GM21619 (cell line): ENCODE measurements around the gene MCTP2.
"Not testable (repeated sequence)": the region's sequence is repeated elsewhere in the genome, so short reads cannot be mapped to it uniquely, and the experiment has no call there.

ENCODE experiments used
- ATAC-seq: cut with Tn5 transposase; IDR thresholded peaks from one replicate; pipeline ENCODE4 v1.9.1; 2021; ENCODE audit not compliant: unreplicated experiment

The MCTP2 gene

GRCh38 chr15:94234300-94234699 is 2.9 kb downstream of the MCTP2 start:
- no peak for ATAC-seq

GRCh38 chr15:94235041-94235440 is 3.7 kb downstream of the MCTP2 start:
- ATAC-seq, result no peak

DNA sequence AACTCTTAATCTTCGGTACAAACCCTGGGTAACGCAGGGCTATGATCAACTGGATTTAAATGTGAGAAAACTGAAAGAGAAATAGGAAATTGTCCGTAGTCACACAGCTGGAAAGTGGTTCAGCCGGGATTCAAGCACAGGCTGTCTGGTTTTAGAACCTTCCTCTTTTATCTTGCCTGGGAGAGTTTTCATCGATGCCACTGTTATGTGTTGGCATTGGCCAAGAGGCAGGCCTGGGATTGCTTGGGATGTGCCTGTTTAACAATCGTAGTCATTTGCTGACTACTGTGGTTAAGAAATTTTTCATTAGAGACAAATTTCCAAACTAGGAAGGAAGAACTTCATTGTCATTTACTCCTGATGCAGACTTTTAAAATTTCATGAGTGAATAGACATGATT is 4.3 kb downstream of the MCTP2 start:
- ATAC-seq, result no peak

- no peak for ATAC-seq
Observed at GRCh38 chr15:94236608-94237007, 5.2 kb downstream of the MCTP2 start.

DNA sequence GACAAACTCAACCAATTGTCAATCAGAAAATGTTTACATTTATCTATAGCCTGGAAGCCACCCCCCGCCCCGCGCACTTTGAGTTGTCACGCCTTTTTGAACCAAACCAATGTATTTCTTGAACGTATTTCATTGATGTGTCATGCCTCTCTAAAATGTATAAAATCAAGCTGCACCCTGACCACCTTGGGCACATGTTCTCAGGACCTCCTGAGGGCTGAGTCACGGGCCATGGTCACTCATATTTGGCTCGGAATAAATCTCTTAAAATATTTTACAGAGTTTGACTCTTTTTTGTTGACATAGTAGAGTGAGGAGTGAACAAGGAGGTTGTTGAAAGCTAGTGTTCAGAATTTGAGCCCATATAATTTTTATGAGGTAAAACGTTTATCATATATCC is 6.5 kb downstream of the MCTP2 start:
- ATAC-seq, result no peak

DNA sequence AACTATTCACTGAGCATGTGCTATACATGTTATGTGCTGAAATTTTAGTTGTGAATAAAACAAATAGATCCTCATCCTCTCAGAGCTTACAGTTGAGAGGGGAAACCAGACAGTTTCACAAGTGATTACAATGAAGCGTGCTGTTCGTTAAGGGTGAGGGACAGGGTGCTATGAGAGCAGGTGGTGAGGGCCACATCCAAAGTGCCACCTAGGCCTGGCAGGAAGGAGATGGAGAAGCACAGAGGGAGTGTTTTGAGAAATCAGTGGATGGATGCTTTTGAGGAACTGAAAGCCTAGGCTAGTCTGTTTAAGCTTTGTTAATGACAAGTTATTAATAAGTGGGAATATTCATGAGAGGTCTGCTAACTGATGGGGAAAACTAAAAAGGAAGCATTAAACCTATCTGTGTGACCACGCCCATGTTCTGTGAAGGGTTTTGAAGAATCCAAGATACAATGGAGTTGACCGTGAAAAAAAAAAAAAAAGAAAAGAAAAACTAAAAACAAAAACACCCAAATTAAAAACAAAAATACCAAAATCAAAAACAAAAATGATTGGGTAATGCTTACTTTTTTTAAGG is 7.3 kb downstream of the MCTP2 start:
- ATAC-seq, result peak; percentile 66

DNA sequence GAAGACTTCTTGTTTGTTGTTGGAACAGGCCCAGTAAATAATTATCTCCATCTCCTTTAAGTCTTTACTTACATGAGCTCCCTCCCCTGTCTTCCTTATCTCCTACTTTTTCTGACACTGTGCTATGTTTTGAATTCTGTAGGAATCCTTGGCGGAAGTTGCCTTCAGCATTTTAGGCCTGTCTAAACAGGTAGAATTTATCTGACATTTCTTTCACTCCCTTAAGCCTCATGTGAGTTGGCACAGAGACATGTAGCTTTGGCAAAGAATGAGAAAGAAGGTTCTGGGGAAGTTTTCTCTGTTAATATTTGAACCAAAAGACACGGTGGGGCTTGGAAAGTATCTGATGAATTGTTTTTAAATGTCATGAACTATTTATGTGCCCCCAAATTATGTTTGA is 8.1 kb downstream of the MCTP2 start:
- ATAC-seq, result no peak

DNA sequence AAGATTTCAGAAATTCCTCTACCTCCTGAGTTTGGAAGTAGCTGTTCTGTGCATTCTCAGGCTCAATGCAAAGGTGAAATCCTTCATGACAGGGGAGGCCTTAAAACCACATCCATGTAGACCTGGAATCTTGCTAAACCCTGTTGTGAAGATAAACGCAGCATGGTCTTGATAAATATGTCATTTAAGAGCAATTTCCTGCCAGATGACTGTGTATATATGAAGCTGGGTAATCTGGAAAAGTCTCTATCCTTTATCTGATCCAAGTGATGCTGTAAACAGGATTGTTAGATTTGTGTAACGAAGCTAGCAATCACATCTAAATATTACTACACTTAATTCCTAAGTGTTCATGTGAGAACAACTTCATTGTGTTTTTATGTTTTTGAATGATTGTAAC is 9.1 kb downstream of the MCTP2 start:
- ATAC-seq, result no peak

DNA sequence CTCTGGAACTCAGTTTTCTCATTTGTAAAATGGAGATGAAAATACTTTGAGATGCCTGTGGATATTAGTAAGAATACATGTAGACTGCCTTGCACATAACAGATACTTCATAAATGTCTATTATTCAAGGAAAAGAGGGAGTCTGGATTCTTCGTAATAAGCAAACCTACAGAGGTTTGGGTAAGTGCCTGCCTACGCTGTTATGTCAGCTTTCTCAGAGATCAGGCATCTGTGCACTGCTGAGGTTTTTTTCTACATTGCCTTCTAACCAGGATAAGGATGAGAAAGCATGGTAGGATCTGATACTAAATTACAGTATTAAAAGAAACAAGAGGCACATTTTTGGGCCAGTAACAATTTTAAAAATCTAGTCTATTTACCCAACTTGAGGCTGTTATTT is 10.9 kb downstream of the MCTP2 start:
- ATAC-seq, result no peak

- not testable (repeated sequence) for ATAC-seq
Observed at GRCh38 chr15:94243003-94243402, 11.6 kb downstream of the MCTP2 start.

- no peak for ATAC-seq
Observed at GRCh38 chr15:94243418-94243817, 12.1 kb downstream of the MCTP2 start.

DNA sequence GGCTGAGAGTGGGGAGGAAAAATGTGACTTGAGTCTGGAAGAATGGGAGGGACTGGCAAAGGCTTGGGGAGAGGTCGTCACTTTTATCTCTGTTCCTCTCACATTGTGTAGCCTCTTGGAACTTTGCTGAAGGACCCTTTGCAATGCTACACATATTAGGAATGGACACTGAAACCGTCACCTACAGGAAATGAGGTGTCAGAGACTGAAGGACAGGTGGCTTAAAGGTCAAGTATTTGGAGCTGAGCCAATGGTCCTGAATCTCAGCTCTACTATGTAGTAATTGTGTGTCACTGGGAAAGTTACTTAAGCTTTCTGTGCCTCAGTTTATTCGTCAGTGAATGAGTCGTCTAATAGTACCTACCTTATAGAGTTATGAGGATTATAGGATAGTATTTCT is 14.7 kb downstream of the MCTP2 start:
- no peak for ATAC-seq

DNA sequence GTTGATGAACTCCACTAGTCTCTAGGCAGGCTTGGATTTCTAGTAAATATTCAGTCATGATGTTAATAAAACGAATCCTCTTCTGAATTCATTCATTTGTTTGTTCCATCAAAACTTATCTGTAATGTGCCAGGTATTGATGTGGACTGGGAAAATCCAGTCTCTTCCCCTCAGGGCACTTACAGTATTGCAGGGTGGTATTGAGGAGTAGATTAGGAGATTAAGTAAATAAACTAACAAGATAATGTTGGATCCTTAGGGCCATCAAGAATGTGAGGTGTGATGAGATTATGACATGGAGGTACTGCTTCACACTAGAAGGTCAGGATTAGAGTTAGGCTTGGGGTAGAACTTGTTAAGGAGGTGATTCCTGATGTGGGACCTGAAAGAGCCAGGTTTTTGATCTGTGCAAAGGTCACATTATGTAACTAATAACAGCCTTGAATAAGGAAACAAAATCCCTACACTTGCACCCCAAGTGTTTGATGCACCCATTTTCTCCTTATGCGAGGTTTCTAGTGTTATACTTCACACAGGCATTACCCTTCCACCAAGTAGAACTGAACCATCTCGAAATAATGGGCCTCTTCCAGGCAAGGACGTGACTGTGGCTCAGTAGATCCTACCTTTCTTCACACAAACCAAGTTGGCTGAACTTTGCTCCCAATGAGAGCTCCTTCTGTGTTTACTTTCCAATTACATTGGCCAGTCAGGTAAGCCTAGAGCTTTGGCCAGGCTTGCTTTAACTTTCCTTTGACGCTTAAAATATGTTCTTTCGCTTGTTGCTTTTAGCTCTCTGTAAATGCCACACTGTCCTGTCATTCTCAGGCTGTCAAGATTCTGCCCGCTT is 16.7 kb downstream of the MCTP2 start:
- ATAC-seq, result no peak

- ATAC-seq, result no peak
Observed at GRCh38 chr15:94250801-94251200, 19.4 kb downstream of the MCTP2 start.

DNA sequence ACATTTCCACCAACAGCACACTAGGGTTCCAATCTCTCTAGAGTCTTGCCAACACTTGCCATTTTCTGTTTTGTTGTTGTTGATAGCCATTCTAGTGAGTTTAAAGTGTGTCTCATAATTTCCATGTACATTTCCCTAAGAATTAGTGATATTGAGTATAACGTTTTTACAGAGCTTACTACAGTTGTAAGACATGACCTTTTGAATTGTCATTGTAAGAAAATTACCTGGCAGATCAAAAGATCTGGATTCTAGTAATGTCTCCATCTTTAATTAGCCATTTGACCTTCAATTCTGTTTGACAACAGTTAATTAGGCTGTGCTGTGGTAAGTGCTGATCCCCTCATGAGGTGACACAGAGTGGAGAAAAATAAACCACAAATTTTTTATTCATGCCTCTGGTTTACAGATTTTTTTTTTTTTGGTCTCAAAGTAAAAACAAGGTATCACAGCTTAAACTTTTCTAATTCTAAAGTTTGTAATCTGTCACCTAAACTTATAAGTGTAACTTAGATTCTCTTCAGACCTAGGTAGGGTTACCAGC is 20.9 kb downstream of the MCTP2 start:
- ATAC-seq, result no peak

GRCh38 chr15:94252906-94253491 is 21.6 kb downstream of the MCTP2 start:
- no peak for ATAC-seq

- peak; percentile 35 for ATAC-seq
Observed at GRCh38 chr15:94253742-94254141, 22.4 kb downstream of the MCTP2 start.

- no peak for ATAC-seq
Observed at GRCh38 chr15:94255540-94255939, 24.2 kb downstream of the MCTP2 start.

- no peak for ATAC-seq
Observed at GRCh38 chr15:94256511-94256910, 25.1 kb downstream of the MCTP2 start.

GRCh38 chr15:94257776-94258175 is 26.4 kb downstream of the MCTP2 start:
- ATAC-seq, result not testable (repeated sequence)

DNA sequence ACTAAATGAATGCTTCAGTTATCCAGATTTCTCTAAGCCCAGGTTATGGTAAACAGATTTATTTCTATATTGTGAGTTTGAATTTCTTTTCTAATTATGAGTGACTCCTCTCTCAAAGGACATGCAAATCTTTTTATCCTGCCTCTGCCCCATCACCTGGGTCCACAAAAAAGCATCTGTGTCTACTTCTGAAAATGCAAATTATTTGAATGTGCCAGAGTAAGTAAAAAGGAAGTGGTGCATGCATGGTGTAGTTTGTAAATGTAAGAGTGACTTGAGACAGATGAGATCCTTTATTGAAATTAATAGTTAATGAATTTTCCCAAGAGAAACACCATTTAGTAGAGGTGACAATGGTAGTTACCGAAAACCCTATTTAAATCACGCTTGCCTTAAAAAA is 26.9 kb downstream of the MCTP2 start:
- peak; percentile 69 for ATAC-seq

GRCh38 chr15:94259121-94259751 is 27.9 kb downstream of the MCTP2 start:
- ATAC-seq, result no peak
